Frontal cortex (tissue), 4 donors: ENCODE measurements around the gene ARIH2. TPM values are rescaled to one million over a fixed set of nuclear protein-coding genes. Genes with fewer than 3 reads are reported as not detected.

Experiments used
- DNase-seq, 2 donors: peaks; one replicate each; pipeline ENCODE4 v3.0.0; 2012; ENCODE audit warnings: low spot score in 2 of 2
- FAIRE-seq: peaks from 2 replicates; lab custom pipeline; 2012; peaks lifted over from hg19 to GRCh38; lab: Jason Lieb, UNC
- total RNA-seq: library from RNA; depleted of rRNA; stranded (reverse); fragments of >200 nt; gene quantifications from one replicate; pipeline ENCODE4 v1.2.3, GENCODE V29; 2014
- donor health status: control.
- donor health status: control.
- donor health status: control.

Gene ARIH2
- total RNA-seq, 1 donor from 2014 or later, result 59.1 TPM

DNA sequence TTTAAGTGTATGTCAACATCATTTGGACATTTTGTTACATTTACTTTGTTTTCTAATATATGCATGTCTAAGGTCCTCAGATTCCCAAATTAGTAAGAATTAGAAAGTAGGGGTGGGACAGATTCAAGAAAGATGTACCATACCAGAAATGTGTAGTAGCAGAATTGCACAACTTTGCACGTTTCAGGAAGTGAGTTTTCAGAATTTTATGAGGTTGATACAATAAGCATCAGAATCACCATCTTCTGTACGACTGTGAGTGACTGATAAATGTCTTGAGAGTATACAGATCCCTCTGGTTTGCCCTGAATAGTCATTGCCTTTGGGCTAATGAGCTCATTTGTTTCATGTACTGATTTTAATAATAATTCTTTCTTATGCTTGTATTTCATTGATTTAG is 9.3 kb downstream of the ARIH2 start:
- no peak for DNase-seq
- no peak for FAIRE-seq

- DNase-seq (no peak), FAIRE-seq (no peak)
Observed at GRCh38 chr3:48928679-48929078, 10.0 kb downstream of the ARIH2 start.

GRCh38 chr3:48929358-48930035 is 10.9 kb downstream of the ARIH2 start:
- no peak for FAIRE-seq
- DNase-seq, result no peak

- no peak for DNase-seq
- FAIRE-seq, result no peak
Observed at GRCh38 chr3:48930590-48930989, 11.9 kb downstream of the ARIH2 start.

GRCh38 chr3:48931944-48932580 is 13.4 kb downstream of the ARIH2 start:
- FAIRE-seq (no peak), DNase-seq (no peak)

GRCh38 chr3:48934333-48934991 is 15.8 kb downstream of the ARIH2 start:
- FAIRE-seq (no peak), DNase-seq (no peak)

DNA sequence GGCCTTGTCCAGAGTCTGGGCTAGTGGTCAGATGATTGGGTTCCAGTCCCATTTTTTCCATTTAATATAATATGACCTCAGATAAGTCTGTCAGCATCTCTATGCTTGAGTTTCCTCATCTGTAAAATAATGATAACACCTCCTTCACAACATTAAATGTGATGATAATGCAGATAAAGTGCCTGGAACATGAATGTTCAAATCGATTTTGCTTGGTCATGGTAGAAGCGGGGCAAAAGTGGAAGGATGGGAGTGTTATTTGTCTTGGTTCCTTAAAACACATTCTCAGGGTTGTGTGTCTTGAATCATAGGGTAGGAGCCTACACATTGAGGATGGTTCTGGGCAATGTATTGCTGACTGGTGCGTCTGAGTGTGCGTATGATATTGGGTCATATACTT is 16.9 kb downstream of the ARIH2 start:
- FAIRE-seq, result no peak
- no peak for DNase-seq

DNA sequence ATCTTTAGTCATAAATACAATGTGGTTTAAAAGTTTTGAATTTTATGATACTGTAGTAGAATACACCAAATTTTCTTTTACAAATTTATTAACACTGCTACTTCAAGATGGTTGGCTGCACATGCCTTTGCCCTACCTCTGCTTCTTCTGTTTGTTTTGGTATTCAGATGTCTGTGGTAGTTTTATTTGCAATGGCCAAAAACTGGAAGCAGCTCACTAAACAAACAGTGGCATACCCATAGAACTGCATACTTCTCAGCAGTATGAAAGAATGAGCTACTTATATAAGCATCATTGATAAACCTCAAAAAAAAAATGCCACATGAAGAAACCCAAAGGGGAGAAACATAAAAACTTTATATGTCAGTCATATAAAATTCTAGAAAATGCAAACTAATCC is 19.5 kb downstream of the ARIH2 start:
- no peak for FAIRE-seq
- DNase-seq, result no peak

- FAIRE-seq, result no peak
Observed at GRCh38 chr3:48938689-48939088, 20.0 kb downstream of the ARIH2 start.

GRCh38 chr3:48945432-48945831 is 26.8 kb downstream of the ARIH2 start:
- DNase-seq, result no peak
- no peak for FAIRE-seq

More at GRCh38 chr3:48938689-48939088, 20.0 kb downstream of the ARIH2 start:
- DNase-seq, result no peak

DNA sequence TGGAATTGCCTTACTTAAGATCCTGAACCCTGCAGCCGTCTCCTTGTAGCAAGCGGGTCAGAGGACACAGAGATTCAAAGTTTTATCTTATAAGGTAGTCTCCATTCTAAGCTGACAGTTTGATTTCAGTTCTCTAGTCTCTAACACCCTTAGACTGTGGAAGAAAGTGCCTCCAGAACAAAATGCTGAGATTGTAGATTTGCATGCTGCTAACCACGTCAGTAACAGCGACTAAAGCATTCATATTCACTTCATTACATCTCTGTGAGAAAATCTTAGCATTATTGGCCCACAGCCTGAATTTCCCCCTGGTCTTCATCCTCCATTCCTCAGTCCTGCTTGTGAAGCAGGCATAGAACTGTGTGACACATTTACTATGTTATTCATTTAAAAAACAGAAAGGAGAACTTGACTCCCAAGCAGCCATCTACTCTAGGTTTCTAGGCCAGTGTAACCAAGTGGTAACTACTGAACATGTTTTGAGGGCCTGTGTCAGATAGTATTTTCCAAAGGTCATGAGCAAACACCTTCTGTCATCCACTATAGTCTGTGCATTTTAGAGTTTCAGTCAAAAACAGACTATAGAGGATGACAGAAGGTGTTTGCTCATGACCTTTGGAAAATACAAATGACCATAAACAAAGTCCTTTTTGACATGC is 27.4 kb downstream of the ARIH2 start:
- no peak for DNase-seq
- FAIRE-seq, result no peak

- FAIRE-seq, result no peak
- DNase-seq, result no peak
Observed at GRCh38 chr3:48949376-48949717, 30.7 kb downstream of the ARIH2 start.

GRCh38 chr3:48950051-48950450 is 31.4 kb downstream of the ARIH2 start:
- DNase-seq (no peak), FAIRE-seq (peak; percentile 70)

GRCh38 chr3:48951764-48952163 is 33.1 kb downstream of the ARIH2 start:
- DNase-seq, result no peak
- FAIRE-seq, result peak; percentile 49

DNA sequence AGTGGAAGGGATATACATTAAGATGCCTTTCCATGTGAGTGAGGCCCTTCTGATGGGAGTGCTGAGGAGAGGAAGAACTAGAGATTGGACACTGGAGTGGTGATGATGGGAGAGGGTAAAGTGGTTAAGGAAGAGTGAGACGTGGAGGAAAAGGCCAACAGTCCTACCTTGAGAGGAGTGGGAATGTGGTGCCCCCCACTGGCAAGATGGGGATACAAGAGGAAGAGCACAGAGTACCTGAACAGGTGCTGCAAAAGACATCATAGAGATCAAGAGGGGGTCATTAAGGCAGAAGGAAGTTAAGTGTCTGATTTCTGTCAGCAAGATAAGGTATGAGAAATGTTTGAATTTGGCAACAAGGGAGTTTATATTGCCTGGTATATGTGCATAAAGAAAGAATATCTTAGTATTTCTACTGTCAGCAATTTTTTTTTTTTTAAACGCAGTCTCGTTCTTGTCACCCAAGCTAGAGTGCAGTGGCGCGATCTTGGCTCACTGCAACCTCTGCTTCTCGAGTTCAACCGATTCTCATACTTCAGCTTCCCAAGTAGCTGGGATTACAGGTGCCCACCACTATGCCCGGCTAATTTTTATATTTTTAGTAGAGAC is 34.0 kb downstream of the ARIH2 start:
- DNase-seq (no peak), FAIRE-seq (no peak)

- FAIRE-seq (no peak), DNase-seq (no peak)
Observed at GRCh38 chr3:48957006-48957705, 38.5 kb downstream of the ARIH2 start.

DNA sequence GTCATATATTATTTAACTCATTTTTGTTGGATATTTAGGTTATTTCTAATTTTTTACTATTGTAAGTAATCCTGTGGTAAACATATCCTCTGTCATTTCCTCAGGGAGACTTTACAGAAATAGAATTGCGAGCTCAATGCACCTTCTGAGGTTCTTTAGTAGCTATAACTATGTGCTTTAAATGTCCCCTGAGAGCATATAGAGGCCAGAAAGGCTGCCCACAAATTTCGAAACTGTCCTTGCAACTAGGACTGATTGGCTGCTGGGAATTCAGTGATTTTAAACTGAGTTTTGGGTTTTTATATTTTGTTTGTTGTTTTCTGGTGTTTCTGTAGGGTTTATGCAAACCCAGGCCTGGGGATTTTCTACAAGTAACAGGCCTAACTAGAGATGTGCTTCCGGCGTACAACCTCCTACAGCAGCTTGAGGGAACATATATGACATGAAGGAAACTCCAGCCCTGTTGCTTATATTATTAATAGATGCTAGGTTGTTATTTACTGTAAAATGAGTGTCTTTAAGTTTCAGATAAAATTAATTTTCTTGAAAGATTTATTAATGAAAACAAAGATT is 42.3 kb downstream of the ARIH2 start:
- no peak for FAIRE-seq

GRCh38 chr3:48962340-48962739 is 43.7 kb downstream of the ARIH2 start:
- DNase-seq (no peak), FAIRE-seq (no peak)

More for the DNA sequence above, 42.3 kb downstream of the ARIH2 start:
- DNase-seq, result no peak

DNA sequence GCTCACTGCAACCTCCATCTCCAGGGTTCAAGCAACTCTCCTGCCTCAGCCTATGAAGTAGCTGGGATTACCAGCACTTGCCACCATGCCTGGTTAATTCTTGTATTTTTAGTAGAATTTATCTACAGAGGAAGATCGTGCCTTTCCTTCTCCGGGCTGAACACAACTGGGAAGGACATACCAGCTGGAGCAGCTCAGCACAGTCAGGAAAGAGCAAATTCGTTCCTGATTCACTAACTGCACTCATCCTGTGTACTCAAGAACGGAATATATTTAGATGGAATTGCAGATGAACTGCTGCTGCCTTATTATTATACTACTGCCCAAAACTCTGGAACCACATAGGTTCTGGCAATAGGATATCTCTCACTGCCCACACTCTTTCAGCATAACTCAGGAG is 44.3 kb downstream of the ARIH2 start:
- FAIRE-seq (no peak), DNase-seq (no peak)

DNA sequence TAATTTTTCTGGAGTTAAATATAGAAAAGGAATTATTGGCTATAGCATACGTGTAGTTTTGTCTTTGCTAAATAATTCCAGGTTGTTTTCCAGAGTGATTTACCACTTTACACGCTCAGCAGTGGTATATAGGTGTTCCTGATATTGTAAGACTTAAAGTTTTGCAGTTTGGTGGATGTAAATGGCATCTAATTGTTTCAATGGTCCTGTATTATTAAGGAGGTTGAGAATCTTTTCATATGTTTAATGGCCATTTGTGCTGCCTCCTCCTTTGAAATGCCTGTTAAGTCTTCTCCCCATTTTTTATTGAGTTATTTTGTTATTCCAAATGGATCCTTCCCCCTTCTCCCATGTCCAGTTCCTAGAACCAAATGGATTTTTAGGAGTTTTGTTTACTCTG is 44.9 kb downstream of the ARIH2 start:
- no peak for FAIRE-seq
- no peak for DNase-seq
